Colon (tissue), 2 donors: Measurements from ENCODE around the gene MT1E.
"Not testable (repeated sequence)": the region's sequence is repeated elsewhere in the genome, so short reads cannot be mapped to it uniquely, and the experiment has no call there.

Experiments used
- FAIRE-seq: peaks from 2 replicates; lab custom pipeline; 2012; peaks lifted over from hg19 to GRCh38; lab: Jason Lieb, UNC
- donor health status: control.
- donor health status: control.

The MT1E gene

GRCh38 chr16:56672761-56673536, 47.4 kb downstream of the MT1E start:
- FAIRE-seq = no peak

GRCh38 chr16:56673921-56674320, 48.3 kb downstream of the MT1E start:
- no peak for FAIRE-seq

GRCh38 chr16:56674570-56674969, 49.0 kb downstream of the MT1E start:
- not testable (repeated sequence) for FAIRE-seq

GRCh38 chr16:56675685-56676210, 50.2 kb downstream of the MT1E start:
- no peak for FAIRE-seq
